Measurements from ENCODE around the gene NXPE3. TPM values are rescaled to one million over a fixed set of nuclear protein-coding genes. Genes with fewer than 3 reads are reported as not detected.
A peak's percentile ranks its signal among the peaks of the same experiment; 100 is the strongest.

Gene NXPE3
- total RNA-seq, 1 experiment from 2014 or later = 5.3 TPM

DNA sequence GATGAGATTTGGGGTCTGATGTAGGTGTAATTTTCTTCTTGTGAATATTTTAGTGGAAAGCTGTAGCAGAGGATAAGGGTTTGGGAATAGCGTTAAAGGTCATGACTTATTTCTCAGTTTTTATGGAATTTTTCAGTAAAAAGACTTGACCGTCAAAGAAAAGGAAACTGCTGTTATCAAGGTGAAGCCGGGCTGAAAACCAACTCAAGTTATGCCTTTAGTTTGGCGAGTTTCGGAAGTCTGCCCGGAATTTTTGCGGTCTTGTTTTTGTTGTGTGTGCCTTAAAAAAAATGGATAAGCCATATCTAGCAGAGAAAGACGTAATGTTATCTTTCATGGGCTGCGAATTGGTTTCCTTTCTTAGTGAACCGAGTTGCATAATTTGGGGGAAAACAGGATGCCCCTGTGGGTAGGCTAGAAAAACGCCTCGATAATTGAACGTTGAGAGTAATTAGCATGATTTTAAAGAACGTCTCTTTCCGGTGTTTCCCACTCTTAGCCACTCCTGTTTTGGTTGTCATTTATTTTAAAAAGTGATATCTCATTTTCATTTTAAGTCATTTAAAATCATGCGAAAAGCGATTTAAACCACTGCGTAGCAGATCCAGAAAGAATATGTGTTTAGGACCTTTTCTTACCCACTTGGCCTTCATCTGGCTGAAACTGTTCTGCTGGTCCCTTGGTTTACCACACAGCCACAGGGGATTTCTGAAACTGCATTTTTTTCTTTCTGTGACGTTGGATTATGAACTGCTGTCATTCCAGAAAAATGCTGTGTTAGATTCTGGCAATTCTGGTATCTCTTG lies 71.4 kb downstream of the NXPE3 start:
- ChIA-PET CTCF (interaction anchor here (2.0 kb wide), 1 partner anchor 375 kb away, joined by 6 read pairs; no protein-coding TSS in a partner anchor), POLR2A (interaction anchor here (0.6 to 0.9 kb wide), 2 partner anchors 23 to 166 kb away, joined by 3 read pairs; no protein-coding TSS in a partner anchor)
- Mint-ChIP-seq H3K4me1 (ENCODE audit: low read depth, unreplicated experiment) (peaks cover 46% of the 10 kb centered on the region), H3K27ac (ENCODE audit: unreplicated experiment) (peak overlapping the region; percentile 61), H3K27me3 (ENCODE audit: insufficient read depth, unreplicated experiment) (no peaks in the 10 kb centered on the region), H3K9me3 (ENCODE audit: unreplicated experiment) (no peaks in the 10 kb centered on the region), H3K4me3 (ENCODE audit: unreplicated experiment) (peak overlapping the region; percentile 65), H3K36me3 (ENCODE audit: insufficient read depth, unreplicated experiment) (peaks cover 60% of the 10 kb centered on the region)
- H3K27me3 ChIP-seq (replicated peaks; ENCODE audit: control insufficient read depth, insufficient read depth, low read length) = no peaks in the 10 kb centered on the region
- peaks cover 63% of the 10 kb centered on the region for H3K4me1 ChIP-seq
- peak overlapping the region; percentile 96 for H3K4me3 ChIP-seq (ENCODE audit: low read depth, low read length)
- H3K9me3 ChIP-seq = no peaks in the 10 kb centered on the region
- intact Hi-C loops (cut with micrococcal nuclease; ENCODE audit: unreplicated experiment) = no loop called here
- TF ChIP-seq, protein P1, sequence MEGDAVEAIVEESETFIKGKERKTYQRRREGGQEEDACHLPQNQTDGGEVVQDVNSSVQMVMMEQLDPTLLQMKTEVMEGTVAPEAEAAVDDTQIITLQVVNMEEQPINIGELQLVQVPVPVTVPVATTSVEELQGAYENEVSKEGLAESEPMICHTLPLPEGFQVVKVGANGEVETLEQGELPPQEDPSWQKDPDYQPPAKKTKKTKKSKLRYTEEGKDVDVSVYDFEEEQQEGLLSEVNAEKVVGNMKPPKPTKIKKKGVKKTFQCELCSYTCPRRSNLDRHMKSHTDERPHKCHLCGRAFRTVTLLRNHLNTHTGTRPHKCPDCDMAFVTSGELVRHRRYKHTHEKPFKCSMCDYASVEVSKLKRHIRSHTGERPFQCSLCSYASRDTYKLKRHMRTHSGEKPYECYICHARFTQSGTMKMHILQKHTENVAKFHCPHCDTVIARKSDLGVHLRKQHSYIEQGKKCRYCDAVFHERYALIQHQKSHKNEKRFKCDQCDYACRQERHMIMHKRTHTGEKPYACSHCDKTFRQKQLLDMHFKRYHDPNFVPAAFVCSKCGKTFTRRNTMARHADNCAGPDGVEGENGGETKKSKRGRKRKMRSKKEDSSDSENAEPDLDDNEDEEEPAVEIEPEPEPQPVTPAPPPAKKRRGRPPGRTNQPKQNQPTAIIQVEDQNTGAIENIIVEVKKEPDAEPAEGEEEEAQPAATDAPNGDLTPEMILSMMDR (IDR thresholded peaks at IDR 0.05; ENCODE audit: insufficient read depth in 1 of 2, low read depth in 1 of 2, low read length in 1 of 2, severe bottlenecking in 1 of 2, unreplicated experiment in 1 of 2) = no peak
- TSS peak; percentile 56 for BruUV-seq (replicated peaks)
- H3K36me3 ChIP-seq (ENCODE audit: control insufficient read depth, insufficient read depth, low read length) = peaks cover 4% of the 10 kb centered on the region
- DNase-seq = no peak

- H3K36me3 ChIP-seq (ENCODE audit: control insufficient read depth, insufficient read depth, low read length) = peaks cover 4% of the 10 kb centered on the region
- DNase-seq = no peak
- H3K4me3 Mint-ChIP-seq (ENCODE audit: unreplicated experiment) = peak overlapping the region; percentile 65
- peak overlapping the region; percentile 96 for H3K4me3 ChIP-seq (ENCODE audit: low read depth, low read length)
- H3K4me1 ChIP-seq = peaks cover 57% of the 10 kb centered on the region
- peaks cover 51% of the 10 kb centered on the region for H3K4me1 Mint-ChIP-seq (ENCODE audit: low read depth, unreplicated experiment)
- H3K9me3 ChIP-seq = no peaks in the 10 kb centered on the region
- H3K27me3 ChIP-seq (replicated peaks; ENCODE audit: control insufficient read depth, insufficient read depth, low read length) = no peaks in the 10 kb centered on the region
- peaks cover 67% of the 10 kb centered on the region for H3K36me3 Mint-ChIP-seq (ENCODE audit: insufficient read depth, unreplicated experiment)
- POLR2A ChIA-PET = no interaction called here
- TF ChIP-seq, protein P1 (IDR thresholded peaks at IDR 0.05; ENCODE audit: insufficient read depth in 1 of 2, low read depth in 1 of 2, low read length in 1 of 2, severe bottlenecking in 1 of 2, unreplicated experiment in 1 of 2) = no peak
- intact Hi-C loops (cut with micrococcal nuclease; ENCODE audit: unreplicated experiment) = no loop called here
- no peaks in the 10 kb centered on the region for H3K9me3 Mint-ChIP-seq (ENCODE audit: unreplicated experiment)
- CTCF ChIA-PET = interaction anchor here (0.6 kb wide), 1 partner anchor 8 kb away, joined by 3 read pairs; no protein-coding TSS in a partner anchor
- H3K27me3 Mint-ChIP-seq (ENCODE audit: insufficient read depth, unreplicated experiment) = no peaks in the 10 kb centered on the region
- no TSS peak for BruUV-seq (replicated peaks)
- peak overlapping the region; percentile 61 for H3K27ac Mint-ChIP-seq (ENCODE audit: unreplicated experiment)
Observed at GRCh38 chr3:101851072-101851770, 72.2 kb downstream of the NXPE3 start.

DNA sequence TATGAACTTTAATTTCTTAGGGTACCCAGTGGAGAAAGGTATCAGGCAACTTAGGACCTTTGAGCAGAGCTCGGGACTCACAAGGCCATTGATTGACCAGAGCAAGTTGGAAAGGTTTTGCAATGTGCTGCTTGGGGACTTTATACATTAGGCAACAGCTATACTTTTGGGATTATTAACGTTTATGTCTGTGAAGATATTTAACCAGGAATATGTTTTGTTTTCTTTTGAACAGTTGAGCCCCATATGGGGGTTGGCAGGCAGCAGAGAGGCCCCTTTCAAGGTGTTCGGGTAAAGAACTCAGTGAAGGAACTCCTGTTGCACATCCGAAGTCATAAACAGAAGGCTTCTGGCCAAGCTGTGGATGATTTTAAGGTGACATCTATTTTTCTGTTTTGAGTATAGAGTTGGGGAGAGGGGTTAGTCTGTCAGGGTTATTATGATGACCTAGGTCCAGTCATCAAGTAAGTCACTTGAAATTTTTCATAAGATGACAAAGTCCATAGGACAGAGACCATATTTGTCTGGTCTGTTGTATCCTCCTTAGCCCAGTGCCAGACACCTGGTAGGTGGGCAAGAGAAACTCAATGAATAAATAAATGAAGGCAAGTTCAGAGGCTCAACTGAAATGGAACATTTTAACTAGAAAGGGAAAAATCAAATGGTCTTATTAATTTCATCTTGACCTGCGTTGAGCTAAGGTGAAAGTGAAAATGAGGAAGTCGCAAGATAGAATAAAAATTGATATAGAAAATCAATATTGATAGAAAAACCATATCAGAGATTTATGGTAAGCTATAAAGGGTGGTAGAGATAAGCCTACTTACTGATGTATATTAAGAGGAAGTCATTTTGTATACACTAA lies 73.1 kb downstream of the NXPE3 start:
- H3K4me3 Mint-ChIP-seq (ENCODE audit: unreplicated experiment) = peak overlapping the region; percentile 65
- H3K27ac Mint-ChIP-seq (ENCODE audit: unreplicated experiment) = peak overlapping the region; percentile 61
- TF ChIP-seq, protein P1 (IDR thresholded peaks at IDR 0.05; ENCODE audit: insufficient read depth in 1 of 2, low read depth in 1 of 2, low read length in 1 of 2, severe bottlenecking in 1 of 2, unreplicated experiment in 1 of 2) = no peak
- peaks cover 4% of the 10 kb centered on the region for H3K36me3 ChIP-seq (ENCODE audit: control insufficient read depth, insufficient read depth, low read length)
- DNase-seq = no peak
- no peaks in the 10 kb centered on the region for H3K27me3 Mint-ChIP-seq (ENCODE audit: insufficient read depth, unreplicated experiment)
- POLR2A ChIA-PET = no interaction called here
- H3K4me1 ChIP-seq = peaks cover 49% of the 10 kb centered on the region
- peaks cover 75% of the 10 kb centered on the region for H3K36me3 Mint-ChIP-seq (ENCODE audit: insufficient read depth, unreplicated experiment)
- H3K9me3 ChIP-seq = no peaks in the 10 kb centered on the region
- BruUV-seq (replicated peaks) = no TSS peak
- CTCF ChIA-PET = interaction anchor here (0.6 kb wide), 1 partner anchor 7 kb away, joined by 3 read pairs; no protein-coding TSS in a partner anchor
- H3K4me3 ChIP-seq (ENCODE audit: low read depth, low read length) = peak overlapping the region; percentile 96
- intact Hi-C loops (cut with micrococcal nuclease; ENCODE audit: unreplicated experiment) = no loop called here
- peaks cover 51% of the 10 kb centered on the region for H3K4me1 Mint-ChIP-seq (ENCODE audit: low read depth, unreplicated experiment)
- no peaks in the 10 kb centered on the region for H3K9me3 Mint-ChIP-seq (ENCODE audit: unreplicated experiment)
- H3K27me3 ChIP-seq (replicated peaks; ENCODE audit: control insufficient read depth, insufficient read depth, low read length) = no peaks in the 10 kb centered on the region
